Measurements from ENCODE around the gene CAPN8. TPM values are rescaled to one million over a fixed set of nuclear protein-coding genes. Genes with fewer than 3 reads are reported as not detected.

CAPN8 gene
- total and polyA plus RNA-seq, 4 donors, result 30.5 to 123 (median 81.2) TPM

GRCh38 chr1:223700388-223700918 lies 35.0 kb upstream of the CAPN8 start:
- Histone ChIP-seq H3K9ac (ENCODE audit: insufficient read depth in 1 of 2, low read length in 2 of 2) (no peak overlapping the region), H3K27ac (ENCODE audit: low read depth in 1 of 2, low read length in 1 of 2) (peak overlapping the region in 1 of 2 donors; percentile 48), H3K36me3 (ENCODE audit: control insufficient read depth in 4 of 4, insufficient read depth in 4 of 4, low read length in 4 of 4) (no peaks in the 10 kb centered on the region), H3K9me3 (ENCODE audit: control insufficient read depth in 4 of 4, insufficient read depth in 3 of 4, low read length in 3 of 4) (no peaks in the 10 kb centered on the region), H3K4me1 (ENCODE audit: control insufficient read depth in 5 of 5, insufficient read depth in 5 of 5, low read length in 5 of 5) (peaks cover 1 to 24% (median 7%) of the 10 kb centered on the region in 5 donors), H3K27me3 (ENCODE audit: control insufficient read depth in 3 of 3, insufficient read depth in 3 of 3, low read length in 2 of 3) (no peaks in the 10 kb centered on the region), H3K4me3 (no peak overlapping the region)
- WGBS, 2 donors, result 56 to 82% methylated on average over 5 of the region's 5 CpGs
- no peak for TF ChIP-seq CTCF (IDR thresholded peaks at IDR 0.05; ENCODE audit: control extremely low read depth, extremely low read depth)
- DNase-seq, result no peak
- ATAC-seq (ENCODE audit: insufficient read depth, low FRiP score), result no peak

- no peaks in the 10 kb centered on the region for H3K36me3 ChIP-seq (ENCODE audit: control insufficient read depth in 4 of 4, insufficient read depth in 4 of 4, low read length in 4 of 4)
- H3K9ac ChIP-seq (ENCODE audit: insufficient read depth in 1 of 2, low read length in 2 of 2), result no peak overlapping the region
- H3K4me1 ChIP-seq (ENCODE audit: control insufficient read depth in 5 of 5, insufficient read depth in 5 of 5, low read length in 5 of 5), result peaks cover 0 to 9% (median 0%) of the 10 kb centered on the region in 5 donors
- no peaks in the 10 kb centered on the region for H3K27me3 ChIP-seq (ENCODE audit: control insufficient read depth in 3 of 3, insufficient read depth in 3 of 3, low read length in 2 of 3)
- DNase-seq (no peak), ATAC-seq (ENCODE audit: insufficient read depth, low FRiP score) (no peak)
- no peak overlapping the region for H3K27ac ChIP-seq (ENCODE audit: low read depth in 1 of 2, low read length in 1 of 2)
- WGBS, 2 donors, result 46 to 47% methylated on average over 5 of the region's 5 CpGs
- H3K9me3 ChIP-seq (ENCODE audit: control insufficient read depth in 4 of 4, insufficient read depth in 3 of 4, low read length in 3 of 4), result no peaks in the 10 kb centered on the region
- no peak overlapping the region for H3K4me3 ChIP-seq
- TF ChIP-seq CTCF (IDR thresholded peaks at IDR 0.05; ENCODE audit: control extremely low read depth, extremely low read depth), result no peak
Measured at GRCh38 chr1:223695941-223696340, 30.4 kb upstream of the CAPN8 start.

- no peak for TF ChIP-seq CTCF (IDR thresholded peaks at IDR 0.05; ENCODE audit: control extremely low read depth, extremely low read depth)
- no peak for ATAC-seq (ENCODE audit: insufficient read depth, low FRiP score)
Measured at GRCh38 chr1:223695014-223695548, 29.6 kb upstream of the CAPN8 start.

GRCh38 chr1:223691121-223691520 lies 25.6 kb upstream of the CAPN8 start:
- Histone ChIP-seq H3K4me1 (ENCODE audit: control insufficient read depth in 5 of 5, insufficient read depth in 5 of 5, low read length in 5 of 5) (no peaks in the 10 kb centered on the region), H3K36me3 (ENCODE audit: control insufficient read depth in 4 of 4, insufficient read depth in 4 of 4, low read length in 4 of 4) (no peaks in the 10 kb centered on the region), H3K9ac (ENCODE audit: insufficient read depth in 1 of 2, low read length in 2 of 2) (no peak overlapping the region), H3K27ac (ENCODE audit: low read depth in 1 of 2, low read length in 1 of 2) (no peak overlapping the region), H3K9me3 (ENCODE audit: control insufficient read depth in 4 of 4, insufficient read depth in 3 of 4, low read length in 3 of 4) (no peaks in the 10 kb centered on the region), H3K4me3 (no peak overlapping the region), H3K27me3 (ENCODE audit: control insufficient read depth in 3 of 3, insufficient read depth in 3 of 3, low read length in 2 of 3) (no peaks in the 10 kb centered on the region)
- DNase-seq (no peak), ATAC-seq (ENCODE audit: insufficient read depth, low FRiP score) (no peak)
- 75 to 88% methylated on average over 4 of the region's 4 CpGs for WGBS, 2 donors
- TF ChIP-seq CTCF (IDR thresholded peaks at IDR 0.05; ENCODE audit: control extremely low read depth, extremely low read depth), result no peak

More at GRCh38 chr1:223695014-223695548, 29.6 kb upstream of the CAPN8 start:
- H3K9me3 ChIP-seq (ENCODE audit: control insufficient read depth in 4 of 4, insufficient read depth in 3 of 4, low read length in 3 of 4), result no peaks in the 10 kb centered on the region
- 74 to 78% methylated on average over 8 of the region's 8 CpGs for WGBS, 2 donors
- H3K9ac ChIP-seq (ENCODE audit: insufficient read depth in 1 of 2, low read length in 2 of 2), result no peak overlapping the region
- DNase-seq, result no peak
- no peak overlapping the region for H3K27ac ChIP-seq (ENCODE audit: low read depth in 1 of 2, low read length in 1 of 2)
- H3K36me3 ChIP-seq (ENCODE audit: control insufficient read depth in 4 of 4, insufficient read depth in 4 of 4, low read length in 4 of 4), result no peaks in the 10 kb centered on the region
- no peak overlapping the region for H3K4me3 ChIP-seq
- H3K27me3 ChIP-seq (ENCODE audit: control insufficient read depth in 3 of 3, insufficient read depth in 3 of 3, low read length in 2 of 3), result no peaks in the 10 kb centered on the region
- H3K4me1 ChIP-seq (ENCODE audit: control insufficient read depth in 5 of 5, insufficient read depth in 5 of 5, low read length in 5 of 5), result no peaks in the 10 kb centered on the region
